ENCODE results near the gene PAX5.

The PAX5 gene

GRCh38 chr9:36959681-36960574 is 74.1 kb downstream of the PAX5 start:
- TF ChIP-seq, protein P1, sequence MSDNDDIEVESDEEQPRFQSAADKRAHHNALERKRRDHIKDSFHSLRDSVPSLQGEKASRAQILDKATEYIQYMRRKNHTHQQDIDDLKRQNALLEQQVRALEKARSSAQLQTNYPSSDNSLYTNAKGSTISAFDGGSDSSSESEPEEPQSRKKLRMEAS (IDR thresholded peaks at IDR 0.05) = no peak
- TF ChIP-seq TAF1 (IDR thresholded peaks at IDR 0.05; ENCODE audit: low read depth) = no peak
- TF ChIP-seq TCF12 (IDR thresholded peaks at IDR 0.05; ENCODE audit: low read depth) = no peak
- no peak for TF ChIP-seq EGR1 (IDR thresholded peaks at IDR 0.05)
- TF ChIP-seq NFIC (IDR thresholded peaks at IDR 0.05) = no peak
- TF ChIP-seq RAD21 (IDR thresholded peaks at IDR 0.05; ENCODE audit: low read depth) = no peak
- no peak for TF ChIP-seq USF1 (IDR thresholded peaks at IDR 0.05)
- TF ChIP-seq CEBPB (IDR thresholded peaks at IDR 0.05) = no peak
- no peak for TF ChIP-seq YY1 (IDR thresholded peaks at IDR 0.05; ENCODE audit: low read depth)
- TF ChIP-seq FOXM1 (IDR thresholded peaks at IDR 0.05; ENCODE audit: borderline replicate concordance, low read depth) = no peak
- TF ChIP-seq ZBTB7A (IDR thresholded peaks at IDR 0.05; ENCODE audit: low read depth) = no peak
- TF ChIP-seq TEAD4 (IDR thresholded peaks at IDR 0.05) = no peak
- no peak for TF ChIP-seq CREB1 (IDR thresholded peaks at IDR 0.05; ENCODE audit: low read depth)
- no peak for TF ChIP-seq EP300 (IDR thresholded peaks at IDR 0.05; ENCODE audit: borderline replicate concordance)
- TF ChIP-seq, protein P2, sequence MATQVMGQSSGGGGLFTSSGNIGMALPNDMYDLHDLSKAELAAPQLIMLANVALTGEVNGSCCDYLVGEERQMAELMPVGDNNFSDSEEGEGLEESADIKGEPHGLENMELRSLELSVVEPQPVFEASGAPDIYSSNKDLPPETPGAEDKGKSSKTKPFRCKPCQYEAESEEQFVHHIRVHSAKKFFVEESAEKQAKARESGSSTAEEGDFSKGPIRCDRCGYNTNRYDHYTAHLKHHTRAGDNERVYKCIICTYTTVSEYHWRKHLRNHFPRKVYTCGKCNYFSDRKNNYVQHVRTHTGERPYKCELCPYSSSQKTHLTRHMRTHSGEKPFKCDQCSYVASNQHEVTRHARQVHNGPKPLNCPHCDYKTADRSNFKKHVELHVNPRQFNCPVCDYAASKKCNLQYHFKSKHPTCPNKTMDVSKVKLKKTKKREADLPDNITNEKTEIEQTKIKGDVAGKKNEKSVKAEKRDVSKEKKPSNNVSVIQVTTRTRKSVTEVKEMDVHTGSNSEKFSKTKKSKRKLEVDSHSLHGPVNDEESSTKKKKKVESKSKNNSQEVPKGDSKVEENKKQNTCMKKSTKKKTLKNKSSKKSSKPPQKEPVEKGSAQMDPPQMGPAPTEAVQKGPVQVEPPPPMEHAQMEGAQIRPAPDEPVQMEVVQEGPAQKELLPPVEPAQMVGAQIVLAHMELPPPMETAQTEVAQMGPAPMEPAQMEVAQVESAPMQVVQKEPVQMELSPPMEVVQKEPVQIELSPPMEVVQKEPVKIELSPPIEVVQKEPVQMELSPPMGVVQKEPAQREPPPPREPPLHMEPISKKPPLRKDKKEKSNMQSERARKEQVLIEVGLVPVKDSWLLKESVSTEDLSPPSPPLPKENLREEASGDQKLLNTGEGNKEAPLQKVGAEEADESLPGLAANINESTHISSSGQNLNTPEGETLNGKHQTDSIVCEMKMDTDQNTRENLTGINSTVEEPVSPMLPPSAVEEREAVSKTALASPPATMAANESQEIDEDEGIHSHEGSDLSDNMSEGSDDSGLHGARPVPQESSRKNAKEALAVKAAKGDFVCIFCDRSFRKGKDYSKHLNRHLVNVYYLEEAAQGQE (IDR thresholded peaks at IDR 0.05; ENCODE audit: low read depth) = no peak

- TF ChIP-seq CEBPB (IDR thresholded peaks at IDR 0.05) = no peak
- no peak for TF ChIP-seq TAF1 (IDR thresholded peaks at IDR 0.05; ENCODE audit: low read depth)
- TF ChIP-seq TCF12 (IDR thresholded peaks at IDR 0.05; ENCODE audit: low read depth) = no peak
- no peak for TF ChIP-seq USF1 (IDR thresholded peaks at IDR 0.05)
- TF ChIP-seq CREB1 (IDR thresholded peaks at IDR 0.05; ENCODE audit: low read depth) = no peak
Observed at GRCh38 chr9:36956908-36957307, 77.2 kb downstream of the PAX5 start.

- TF ChIP-seq EGR1 (IDR thresholded peaks at IDR 0.05) = no peak
- TF ChIP-seq TCF12 (IDR thresholded peaks at IDR 0.05; ENCODE audit: low read depth) = no peak
- TF ChIP-seq CREB1 (IDR thresholded peaks at IDR 0.05; ENCODE audit: low read depth) = no peak
- TF ChIP-seq, protein P2 (IDR thresholded peaks at IDR 0.05; ENCODE audit: low read depth) = no peak
- TF ChIP-seq EP300 (IDR thresholded peaks at IDR 0.05; ENCODE audit: borderline replicate concordance) = no peak
- TF ChIP-seq NFIC (IDR thresholded peaks at IDR 0.05) = no peak
- TF ChIP-seq RAD21 (IDR thresholded peaks at IDR 0.05; ENCODE audit: low read depth) = no peak
- no peak for TF ChIP-seq USF1 (IDR thresholded peaks at IDR 0.05)
- TF ChIP-seq CEBPB (IDR thresholded peaks at IDR 0.05) = no peak
- TF ChIP-seq, protein P1 (IDR thresholded peaks at IDR 0.05) = no peak
- TF ChIP-seq TAF1 (IDR thresholded peaks at IDR 0.05; ENCODE audit: low read depth) = no peak
- no peak for TF ChIP-seq ZBTB7A (IDR thresholded peaks at IDR 0.05; ENCODE audit: low read depth)
- TF ChIP-seq TEAD4 (IDR thresholded peaks at IDR 0.05) = no peak
- TF ChIP-seq YY1 (IDR thresholded peaks at IDR 0.05; ENCODE audit: low read depth) = no peak
Observed at GRCh38 chr9:36950389-36950788, 83.7 kb downstream of the PAX5 start.

- TF ChIP-seq FOXM1 (IDR thresholded peaks at IDR 0.05; ENCODE audit: borderline replicate concordance, low read depth) = no peak
- no peak for TF ChIP-seq USF1 (IDR thresholded peaks at IDR 0.05)
- TF ChIP-seq TCF12 (IDR thresholded peaks at IDR 0.05; ENCODE audit: low read depth) = no peak
- TF ChIP-seq, protein P2 (IDR thresholded peaks at IDR 0.05; ENCODE audit: low read depth) = no peak
- no peak for TF ChIP-seq NFIC (IDR thresholded peaks at IDR 0.05)
Observed at GRCh38 chr9:36949466-36949865, 84.6 kb downstream of the PAX5 start.
